RWPE2 (cell line): ENCODE data around the gene OPRM1.

Experiments
- ATAC-seq: fragments of 200-7000 bp; cut with Tn5 transposase; 3 replicates; pipeline ENCODE4 v1.9.1; 2021; ENCODE audit warnings: low read depth
- DNase-seq: peaks from one replicate; pipeline ENCODE4 v3.0.0-alpha.2; 2020; ENCODE audit warnings: low spot score
- H3K27ac ChIP-seq: fragments of 450-650 bp; 2 replicates; pipeline ENCODE4 v1.5.1; 2017; ENCODE audit warnings: mild to moderate bottlenecking; ENCODE audit not compliant: poor library complexity, severe bottlenecking
- H3K27me3 ChIP-seq: fragments of 250-450 bp; sonication (Bioruptor Pico); 2 replicates; pipeline ENCODE4 v1.5.1; 2021; ENCODE audit warnings: mild to moderate bottlenecking, moderate library complexity; ENCODE audit not compliant: insufficient read depth, poor library complexity, severe bottlenecking
- H3K36me3 ChIP-seq: fragments of 250-450 bp; sonication (Bioruptor Pico); 2 replicates; pipeline ENCODE4 v1.5.1; 2020; ENCODE audit warnings: low read depth, mild to moderate bottlenecking, moderate library complexity
- H3K4me1 ChIP-seq: fragments of 250-450 bp; sonication (Bioruptor Pico); 2 replicates; pipeline ENCODE4 v1.5.1; 2021; ENCODE audit warnings: mild to moderate bottlenecking, moderate library complexity; ENCODE audit not compliant: insufficient read depth, poor library complexity, severe bottlenecking
- H3K4me3 ChIP-seq: fragments of 250-450 bp; sonication (Bioruptor Pico); 2 replicates; pipeline ENCODE4 v1.5.1; 2021; ENCODE audit warnings: mild to moderate bottlenecking, moderate library complexity; ENCODE audit not compliant: severe bottlenecking
- H3K9me3 ChIP-seq: fragments of 250-450 bp; sonication (Bioruptor Pico); 2 replicates; pipeline ENCODE4 v1.5.1; 2021; ENCODE audit warnings: mild to moderate bottlenecking, moderate library complexity; ENCODE audit not compliant: severe bottlenecking
- TF ChIP-seq, protein P1 (sequence below): fragments of 450-650 bp; IDR thresholded peaks from one replicate; pipeline ENCODE4 v1.5.1; 2017; ENCODE audit warnings: mild to moderate bottlenecking, moderate library complexity; ENCODE audit not compliant: poor library complexity, severe bottlenecking

OPRM1 gene

DNA sequence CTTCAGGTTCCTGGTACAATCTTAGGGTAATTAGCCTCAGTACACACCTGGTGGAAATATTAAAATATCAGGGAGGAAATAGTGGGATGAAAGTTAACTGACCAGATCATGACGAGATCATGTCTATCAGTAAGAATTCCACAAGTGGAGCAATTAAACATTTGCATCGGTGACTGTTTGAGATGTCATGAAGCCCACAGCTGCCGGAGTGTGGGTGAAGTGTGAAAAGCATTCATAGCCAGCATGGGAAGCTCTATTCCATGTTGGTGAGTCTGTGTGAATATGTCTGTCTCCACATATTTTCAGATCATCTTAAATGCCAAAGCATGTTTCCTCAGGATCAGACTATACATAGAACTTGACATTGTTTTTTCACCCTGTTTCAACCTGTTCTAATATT lies 174.7 kb downstream of the OPRM1 start:
- TF ChIP-seq, protein P1, sequence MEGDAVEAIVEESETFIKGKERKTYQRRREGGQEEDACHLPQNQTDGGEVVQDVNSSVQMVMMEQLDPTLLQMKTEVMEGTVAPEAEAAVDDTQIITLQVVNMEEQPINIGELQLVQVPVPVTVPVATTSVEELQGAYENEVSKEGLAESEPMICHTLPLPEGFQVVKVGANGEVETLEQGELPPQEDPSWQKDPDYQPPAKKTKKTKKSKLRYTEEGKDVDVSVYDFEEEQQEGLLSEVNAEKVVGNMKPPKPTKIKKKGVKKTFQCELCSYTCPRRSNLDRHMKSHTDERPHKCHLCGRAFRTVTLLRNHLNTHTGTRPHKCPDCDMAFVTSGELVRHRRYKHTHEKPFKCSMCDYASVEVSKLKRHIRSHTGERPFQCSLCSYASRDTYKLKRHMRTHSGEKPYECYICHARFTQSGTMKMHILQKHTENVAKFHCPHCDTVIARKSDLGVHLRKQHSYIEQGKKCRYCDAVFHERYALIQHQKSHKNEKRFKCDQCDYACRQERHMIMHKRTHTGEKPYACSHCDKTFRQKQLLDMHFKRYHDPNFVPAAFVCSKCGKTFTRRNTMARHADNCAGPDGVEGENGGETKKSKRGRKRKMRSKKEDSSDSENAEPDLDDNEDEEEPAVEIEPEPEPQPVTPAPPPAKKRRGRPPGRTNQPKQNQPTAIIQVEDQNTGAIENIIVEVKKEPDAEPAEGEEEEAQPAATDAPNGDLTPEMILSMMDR, result no peak
- DNase-seq, result no peak
- H3K4me1 ChIP-seq, result no peaks in the 10 kb centered on the region
- H3K9me3 ChIP-seq, result no peaks in the 10 kb centered on the region
- no peak for ATAC-seq
- H3K27me3 ChIP-seq, result no peaks in the 10 kb centered on the region
- no peaks in the 10 kb centered on the region for H3K36me3 ChIP-seq
- H3K27ac ChIP-seq, result no peak overlapping the region
- H3K4me3 ChIP-seq, result no peak overlapping the region

DNA sequence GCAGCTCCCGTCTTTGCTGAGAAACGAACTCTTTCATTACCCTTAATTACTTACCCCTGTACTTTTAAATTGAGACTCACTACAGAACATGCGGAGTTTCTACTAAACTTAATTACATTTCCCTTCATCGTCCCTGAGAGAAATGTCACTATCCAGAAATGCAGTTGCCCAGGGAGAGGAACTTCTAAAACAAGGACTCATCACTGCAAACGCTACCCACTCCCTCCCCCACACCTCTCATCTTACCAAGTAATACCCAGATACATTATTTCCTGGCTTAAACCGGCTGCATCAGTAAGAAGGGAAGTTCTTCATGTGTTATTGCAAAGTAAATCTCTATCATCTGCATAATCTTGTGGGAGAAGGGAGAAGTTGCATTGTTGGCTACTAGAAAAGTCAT lies 179.3 kb downstream of the OPRM1 start:
- H3K9me3 ChIP-seq, result no peaks in the 10 kb centered on the region
- ATAC-seq, result no peak
- H3K27ac ChIP-seq, result no peak overlapping the region
- TF ChIP-seq, protein P1, result no peak
- no peaks in the 10 kb centered on the region for H3K4me1 ChIP-seq
- no peak for DNase-seq
- no peaks in the 10 kb centered on the region for H3K36me3 ChIP-seq
- H3K4me3 ChIP-seq, result no peak overlapping the region
- H3K27me3 ChIP-seq, result no peaks in the 10 kb centered on the region

DNA sequence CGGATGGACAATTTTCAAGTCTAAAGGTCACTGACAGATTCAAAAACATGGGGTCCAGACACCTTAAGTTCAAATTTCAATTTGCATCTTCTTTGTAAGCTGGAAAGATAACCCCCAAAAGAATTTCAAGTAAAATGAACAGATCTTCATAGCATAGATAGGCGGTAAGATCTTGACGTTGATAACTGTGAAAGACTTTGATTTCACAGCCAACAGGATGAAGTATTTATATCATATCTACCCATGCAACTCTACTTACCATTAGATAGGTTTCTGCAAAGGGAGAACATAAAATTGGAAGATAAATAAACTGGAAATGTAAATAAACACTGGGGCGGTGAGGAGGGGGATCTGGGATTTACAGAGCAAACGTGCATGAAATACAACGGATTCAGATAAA lies 179.7 kb downstream of the OPRM1 start:
- no peak for ATAC-seq
- Histone ChIP-seq H3K36me3 (no peaks in the 10 kb centered on the region), H3K4me3 (no peak overlapping the region), H3K9me3 (no peaks in the 10 kb centered on the region), H3K27me3 (no peaks in the 10 kb centered on the region), H3K4me1 (no peaks in the 10 kb centered on the region), H3K27ac (no peak overlapping the region)
- TF ChIP-seq, protein P1, result no peak
- no peak for DNase-seq

DNA sequence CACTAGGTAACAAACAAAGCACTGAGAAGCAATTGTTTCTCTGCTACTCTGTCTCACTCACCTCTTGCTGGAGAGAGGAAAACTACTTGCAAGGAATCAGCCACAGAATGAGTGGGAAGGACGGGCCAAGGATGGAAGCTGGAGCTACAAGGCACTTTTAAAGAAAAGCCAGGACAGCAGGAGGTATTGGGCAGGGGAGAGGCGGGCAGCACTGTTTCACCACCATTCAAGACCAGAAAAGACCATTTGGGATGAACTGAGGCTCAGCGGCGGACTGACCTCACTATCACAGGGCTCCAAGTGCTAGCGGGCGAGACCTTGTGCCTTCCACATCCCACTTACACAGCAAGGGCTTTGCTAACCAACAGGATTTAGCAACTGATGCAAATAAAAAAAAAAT lies 180.2 kb downstream of the OPRM1 start:
- ATAC-seq (no peak), DNase-seq (no peak)
- Histone ChIP-seq H3K27ac (no peak overlapping the region), H3K9me3 (no peaks in the 10 kb centered on the region), H3K4me3 (no peak overlapping the region), H3K4me1 (no peaks in the 10 kb centered on the region), H3K27me3 (no peaks in the 10 kb centered on the region), H3K36me3 (no peaks in the 10 kb centered on the region)
- TF ChIP-seq, protein P1, result no peak

DNA sequence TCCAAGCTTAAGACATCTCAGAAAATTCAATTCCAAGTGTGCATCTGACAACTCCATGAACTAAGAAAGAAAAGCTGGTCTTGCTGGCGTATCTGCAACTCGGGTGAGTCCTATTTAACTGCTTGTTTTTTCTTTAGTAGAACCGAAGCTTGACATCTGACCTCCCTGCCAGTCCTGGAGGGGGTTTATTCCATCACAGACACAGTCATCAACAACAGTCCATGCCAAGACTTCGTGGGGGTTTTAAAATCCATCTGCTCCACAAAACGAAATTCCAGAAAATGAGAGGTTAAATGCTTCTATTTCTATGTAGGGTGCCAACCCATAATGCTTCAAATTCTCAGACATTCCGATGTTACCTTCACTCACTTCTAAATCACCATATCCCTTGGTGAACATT lies 183.7 kb downstream of the OPRM1 start:
- no peaks in the 10 kb centered on the region for H3K4me1 ChIP-seq
- no peaks in the 10 kb centered on the region for H3K27me3 ChIP-seq
- H3K27ac ChIP-seq, result no peak overlapping the region
- no peaks in the 10 kb centered on the region for H3K9me3 ChIP-seq
- TF ChIP-seq, protein P1, result no peak
- H3K36me3 ChIP-seq, result no peaks in the 10 kb centered on the region
- DNase-seq (no peak), ATAC-seq (no peak)
- no peak overlapping the region for H3K4me3 ChIP-seq
